ENCODE measurements around the gene CLEC3B. TPM values are rescaled to one million over a fixed set of nuclear protein-coding genes. Genes with fewer than 3 reads are reported as not detected.

Gene CLEC3B
- total and polyA plus RNA-seq, 2 donors (not counting 1 experiment from before 2014, with no cell fraction given), result 0.82 TPM; not detected in 1

- Histone ChIP-seq H3K36me3 (replicated peaks in 1 of 2; ENCODE audit: control extremely low read depth in 1 of 2, control insufficient read depth in 1 of 2, extremely low read depth in 1 of 2, insufficient read depth in 2 of 2, low read length in 1 of 2) (no peaks in the 10 kb centered on the region), H3K4me2 (replicated peaks; ENCODE audit: low read depth, low read length, poor library complexity, severe bottlenecking) (no peak overlapping the region), H3K4me1 (ENCODE audit: control insufficient read depth in 2 of 2, insufficient read depth in 2 of 2, low read length in 2 of 2) (no peaks in the 10 kb centered on the region), H3K9me3 (ENCODE audit: control extremely low read depth in 1 of 3, control insufficient read depth in 2 of 3, insufficient read depth in 1 of 3, low read length in 2 of 3) (no peaks in the 10 kb centered on the region), H4K20me1 (ENCODE audit: control insufficient read depth, insufficient read depth, low read length, poor library complexity, severe bottlenecking) (no peaks in the 10 kb centered on the region), H3K9ac (ENCODE audit: low read length) (no peak overlapping the region), H3K4me3 (ENCODE audit: control extremely low read depth in 1 of 5, extremely low read depth in 1 of 5, insufficient read depth in 1 of 5, low read depth in 2 of 5, low read length in 4 of 5) (no peak overlapping the region), H3K79me2 (ENCODE audit: control insufficient read depth, insufficient read depth, low read length) (no peaks in the 10 kb centered on the region), H3K27me3 (replicated peaks in 1 of 4; ENCODE audit: control extremely low read depth in 1 of 4, control insufficient read depth in 3 of 4, insufficient read depth in 4 of 4, low read length in 3 of 4) (peaks cover 0 to 4% (median 0%) of the 10 kb centered on the region in 4 experiments), H3K27ac (ENCODE audit: low read length in 2 of 2) (no peak overlapping the region), H2AFZ (ENCODE audit: insufficient read depth, low read depth, low read length, poor library complexity, severe bottlenecking) (no peak overlapping the region)
- Mint-ChIP-seq H3K27me3 (peaks cover 24% of the 10 kb centered on the region), H3K4me1 (peaks cover 5% of the 10 kb centered on the region), H3K9me3 (ENCODE audit: insufficient read depth) (no peaks in the 10 kb centered on the region), H3K27ac (no peak overlapping the region), H3K4me3 (no peak overlapping the region)
- POLR2A ChIA-PET, result no interaction called here
- TF ChIP-seq EZH2 (IDR thresholded peaks at IDR 0.05; ENCODE audit: borderline replicate concordance, insufficient read depth, low read depth, low read length, poor library complexity, severe bottlenecking) (no peak), CTCF (IDR thresholded peaks at IDR 0.05) (no peak)
- intact Hi-C loops (cut with micrococcal nuclease), result no loop called here
- CTCF ChIA-PET, result no interaction called here
- ATAC-seq (ENCODE audit: low read depth) (no peak), DNase-seq (no peak)
- WGBS (ENCODE audit: insufficient coverage), result 90% methylated on average over 2 of the region's 4 CpGs
Measured at GRCh38 chr3:45060165-45060892, 34.2 kb downstream of the CLEC3B start.

- peaks cover 13% of the 10 kb centered on the region for H3K27me3 Mint-ChIP-seq
- no peaks in the 10 kb centered on the region for H3K9me3 Mint-ChIP-seq (ENCODE audit: insufficient read depth)
Measured at GRCh38 chr3:45062697-45063070, 36.6 kb downstream of the CLEC3B start.

More at GRCh38 chr3:45062697-45063070, 36.6 kb downstream of the CLEC3B start:
- ATAC-seq (ENCODE audit: low read depth), result no peak
- no peaks in the 10 kb centered on the region for H3K36me3 ChIP-seq (replicated peaks in 1 of 2; ENCODE audit: control extremely low read depth in 1 of 2, control insufficient read depth in 1 of 2, extremely low read depth in 1 of 2, insufficient read depth in 2 of 2, low read length in 1 of 2)
- H3K4me3 ChIP-seq (ENCODE audit: control extremely low read depth in 1 of 5, extremely low read depth in 1 of 5, insufficient read depth in 1 of 5, low read depth in 2 of 5, low read length in 4 of 5), result no peak overlapping the region
- no peak overlapping the region for H3K27ac ChIP-seq (ENCODE audit: low read length in 2 of 2)
- no peak overlapping the region for H3K4me3 Mint-ChIP-seq
- H2AFZ ChIP-seq (ENCODE audit: insufficient read depth, low read depth, low read length, poor library complexity, severe bottlenecking), result no peak overlapping the region
- H3K9me3 ChIP-seq (ENCODE audit: control extremely low read depth in 1 of 3, control insufficient read depth in 2 of 3, insufficient read depth in 1 of 3, low read length in 2 of 3), result no peaks in the 10 kb centered on the region
- H3K4me2 ChIP-seq (replicated peaks; ENCODE audit: low read depth, low read length, poor library complexity, severe bottlenecking), result no peak overlapping the region
- H4K20me1 ChIP-seq (ENCODE audit: control insufficient read depth, insufficient read depth, low read length, poor library complexity, severe bottlenecking), result no peaks in the 10 kb centered on the region
- ChIA-PET POLR2A (no interaction called here), CTCF (no interaction called here)
- no peak overlapping the region for H3K9ac ChIP-seq (ENCODE audit: low read length)
- no peak overlapping the region for H3K27ac Mint-ChIP-seq
- H3K4me1 Mint-ChIP-seq, result peaks cover 5% of the 10 kb centered on the region
- intact Hi-C loops (cut with micrococcal nuclease), result no loop called here
- DNase-seq, result no peak
- no peaks in the 10 kb centered on the region for H3K4me1 ChIP-seq (ENCODE audit: control insufficient read depth in 2 of 2, insufficient read depth in 2 of 2, low read length in 2 of 2)
- WGBS (ENCODE audit: insufficient coverage), result no CpG with 5 or more reads among the region's 1 CpG
- H3K79me2 ChIP-seq (ENCODE audit: control insufficient read depth, insufficient read depth, low read length), result no peaks in the 10 kb centered on the region
- no peak for TF ChIP-seq CTCF (IDR thresholded peaks at IDR 0.05)
- no peak for TF ChIP-seq EZH2 (IDR thresholded peaks at IDR 0.05; ENCODE audit: borderline replicate concordance, insufficient read depth, low read depth, low read length, poor library complexity, severe bottlenecking)
- no peaks in the 10 kb centered on the region for H3K27me3 ChIP-seq (replicated peaks in 1 of 4; ENCODE audit: control extremely low read depth in 1 of 4, control insufficient read depth in 3 of 4, insufficient read depth in 4 of 4, low read length in 3 of 4)

Measured in B cell (primary cell).